ENCODE results near the gene SLC39A3. TPM values are rescaled to one million over a fixed set of nuclear protein-coding genes. Genes with fewer than 3 reads are reported as not detected.

Gene SLC39A3
- total RNA-seq, 1 experiment from 2014 or later, result 46.6 TPM

- Histone ChIP-seq H3K4me1 (ENCODE audit: control insufficient read depth, insufficient read depth, low read length) (peaks cover 15% of the 10 kb centered on the region), H3K9me3 (ENCODE audit: control insufficient read depth, insufficient read depth, low read depth, low read length) (no peaks in the 10 kb centered on the region), H3K27ac (ENCODE audit: low read length) (no peak overlapping the region), H3K36me3 (ENCODE audit: control insufficient read depth, insufficient read depth, low read length) (no peaks in the 10 kb centered on the region), H3K4me3 (ENCODE audit: low read depth in 2 of 2, low read length in 2 of 2) (no peak overlapping the region), H3K27me3 (ENCODE audit: control insufficient read depth, insufficient read depth, low read length) (no peaks in the 10 kb centered on the region)
- peak; percentile 50 for ATAC-seq
- DNase-seq (ENCODE audit: low read depth, low spot score), result no peak
- ChIA-PET CTCF (interaction anchor here (0.6 kb wide), 2 partner anchors 13 to 28 kb away, joined by 3 to 5 read pairs; no protein-coding TSS in a partner anchor), POLR2A (no interaction called here)
- intact Hi-C loops (cut with micrococcal nuclease; ENCODE audit: unreplicated experiment), result no loop called here
- in situ Hi-C loops (cut with HindIII; ENCODE audit: low pct_unique_long_range_greater_than_20kb, low sequenced_read_pairs), result no loop called here
- TF ChIP-seq POLR2AphosphoS5 (IDR thresholded peaks at IDR 0.05; ENCODE audit: low read depth, low read length) (no peak), SIN3A (IDR thresholded peaks at IDR 0.05; ENCODE audit: borderline replicate concordance, insufficient read depth, low read depth, low read length) (no peak), CTCF (IDR thresholded peaks at IDR 0.05) (no peak), TCF7L2 (IDR thresholded peaks at IDR 0.05; ENCODE audit: low read depth, low read length) (no peak), REST (IDR thresholded peaks at IDR 0.05; ENCODE audit: insufficient read depth in 1 of 2, low read depth in 2 of 2, low read length in 1 of 2) (no peak)
- BruUV-seq (replicated peaks), result no TSS peak
Measured at GRCh38 chr19:2723747-2724146, 16.1 kb downstream of the SLC39A3 start.

GRCh38 chr19:2723345-2723715 lies 16.5 kb downstream of the SLC39A3 start:
- BruUV-seq (replicated peaks), result no TSS peak
- in situ Hi-C loops (cut with HindIII; ENCODE audit: low pct_unique_long_range_greater_than_20kb, low sequenced_read_pairs), result no loop called here
- CTCF ChIA-PET, result interaction anchor here (0.6 kb wide), 2 partner anchors 13 to 28 kb away, joined by 3 to 5 read pairs; no protein-coding TSS in a partner anchor
- H3K4me3 ChIP-seq (ENCODE audit: low read depth in 2 of 2, low read length in 2 of 2), result no peak overlapping the region
- ATAC-seq, result peak; percentile 42
- intact Hi-C loops (cut with micrococcal nuclease; ENCODE audit: unreplicated experiment), result no loop called here
- no peaks in the 10 kb centered on the region for H3K27me3 ChIP-seq (ENCODE audit: control insufficient read depth, insufficient read depth, low read length)
- no peak for TF ChIP-seq POLR2AphosphoS5 (IDR thresholded peaks at IDR 0.05; ENCODE audit: low read depth, low read length)
- no peak for TF ChIP-seq REST (IDR thresholded peaks at IDR 0.05; ENCODE audit: insufficient read depth in 1 of 2, low read depth in 2 of 2, low read length in 1 of 2)
- TF ChIP-seq CTCF (IDR thresholded peaks at IDR 0.05), result no peak
- no peak for TF ChIP-seq TCF7L2 (IDR thresholded peaks at IDR 0.05; ENCODE audit: low read depth, low read length)
- no peak for TF ChIP-seq SIN3A (IDR thresholded peaks at IDR 0.05; ENCODE audit: borderline replicate concordance, insufficient read depth, low read depth, low read length)
- no peaks in the 10 kb centered on the region for H3K36me3 ChIP-seq (ENCODE audit: control insufficient read depth, insufficient read depth, low read length)
- H3K27ac ChIP-seq (ENCODE audit: low read length), result 0 out of 2 replicates have a peak overlapping the region, but pooled peaks have one; percentile 23
- H3K4me1 ChIP-seq (ENCODE audit: control insufficient read depth, insufficient read depth, low read length), result peaks cover 15% of the 10 kb centered on the region
- DNase-seq (ENCODE audit: low read depth, low spot score), result no peak
- H3K9me3 ChIP-seq (ENCODE audit: control insufficient read depth, insufficient read depth, low read depth, low read length), result no peaks in the 10 kb centered on the region
- POLR2A ChIA-PET, result no interaction called here
